ENCODE measurements around the gene CIAPIN1.

DNA sequence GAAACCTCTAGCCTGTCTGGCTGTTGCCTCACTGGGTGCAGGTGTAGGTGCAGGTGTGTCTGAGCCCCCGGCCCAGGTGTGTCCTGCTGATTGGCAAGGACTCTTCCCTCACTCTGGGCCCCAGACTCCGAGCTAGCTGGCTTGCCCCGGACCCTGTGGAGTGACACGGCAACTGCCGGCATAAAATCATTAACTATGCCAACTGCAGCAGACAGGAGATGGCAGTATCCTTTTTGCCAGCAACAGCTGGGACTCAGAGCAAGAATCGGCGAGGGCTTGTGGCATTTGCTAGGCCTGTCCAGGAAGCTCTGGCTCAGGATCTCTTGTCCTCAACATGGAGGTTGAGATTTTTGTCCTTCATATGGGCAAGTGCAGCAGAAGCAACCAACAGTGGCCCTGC lies 20.8 kb downstream of the CIAPIN1 start:
- TF ChIP-seq CTCF (IDR thresholded peaks at IDR 0.05; ENCODE audit: insufficient read depth, low read length) = no peak
- no peak for TF ChIP-seq REST (IDR thresholded peaks at IDR 0.05; ENCODE audit: insufficient replicate concordance, low read depth)
- no peak for TF ChIP-seq POLR2AphosphoS5 (IDR thresholded peaks at IDR 0.05; ENCODE audit: low read depth)
- no peak for TF ChIP-seq GABPA (IDR thresholded peaks at IDR 0.05; ENCODE audit: low read depth)
